ENCODE results near the gene EHBP1.

GRCh38 chr2:62964671-62965070 lies 259.2 kb downstream of the EHBP1 start:
- TF ChIP-seq EP300 (IDR thresholded peaks at IDR 0.05) = no peak
- TF ChIP-seq CTCF (IDR thresholded peaks at IDR 0.05) = no peak
- TF ChIP-seq POLR2AphosphoS5 (IDR thresholded peaks at IDR 0.05) = no peak
- no peak for TF ChIP-seq POLR2A (IDR thresholded peaks at IDR 0.05)

Data from upper lobe of left lung (tissue), 4 donors.